ENCODE measurements around the gene C2orf92. TPM values are rescaled to one million over a fixed set of nuclear protein-coding genes. Genes with fewer than 3 reads are reported as not detected.

The C2orf92 gene
- polyA plus RNA-seq, 3 donors from 2014 or later, result 0.37 TPM; not detected in 2

- Mint-ChIP-seq H3K9me3 (no peaks in the 10 kb centered on the region), H3K27ac (peak overlapping the region; percentile 78 to 92 (median 90)), H3K4me1 (peaks cover 93 to 96% of the 10 kb centered on the region in 2 donors), H3K4me3 (peak overlapping the region; percentile 19 to 65 (median 51)), H3K27me3 (ENCODE audit: low read depth in 3 of 3) (peaks cover 4 to 16% (median 13%) of the 10 kb centered on the region in 3 donors), H3K36me3 (peaks cover 45 to 66% (median 58%) of the 10 kb centered on the region in 3 donors)
- DNase-seq, result no peak
Measured at GRCh38 chr2:97724946-97725688, 55.6 kb downstream of the C2orf92 start.

GRCh38 chr2:97726261-97727064, 57.0 kb downstream of the C2orf92 start:
- Mint-ChIP-seq H3K36me3 (peaks cover 40 to 66% (median 48%) of the 10 kb centered on the region in 3 donors), H3K27me3 (ENCODE audit: low read depth in 3 of 3) (peaks cover 2 to 9% (median 5%) of the 10 kb centered on the region in 3 donors), H3K4me1 (peaks cover 92 to 95% of the 10 kb centered on the region in 2 donors), H3K27ac (peak overlapping the region; percentile 88 to 98 (median 92)), H3K4me3 (peak overlapping the region; percentile 48 to 71 (median 62)), H3K9me3 (peaks cover 0 to 2% (median 0%) of the 10 kb centered on the region in 6 donors)
- DNase-seq, result no peak

- no peak for DNase-seq
- Mint-ChIP-seq H3K27ac (peak overlapping the region; percentile 84 to 98 (median 90)), H3K4me1 (peaks cover 96% of the 10 kb centered on the region in 2 donors), H3K36me3 (peaks cover 45 to 75% (median 47%) of the 10 kb centered on the region in 3 donors), H3K4me3 (peak overlapping the region; percentile 62 to 71 (median 69)), H3K27me3 (ENCODE audit: low read depth in 3 of 3) (peaks cover 2 to 9% (median 4%) of the 10 kb centered on the region in 3 donors), H3K9me3 (peaks cover 0 to 2% (median 0%) of the 10 kb centered on the region in 6 donors)
Measured at GRCh38 chr2:97727296-97727695, 57.8 kb downstream of the C2orf92 start.

- DNase-seq, result peak; percentile 35 to 61 (median 53)
Measured at GRCh38 chr2:97728091-97728731, 58.7 kb downstream of the C2orf92 start.

GRCh38 chr2:97730245-97730644, 60.7 kb downstream of the C2orf92 start:
- Mint-ChIP-seq H3K27ac (peak overlapping the region; percentile 69 to 92 (median 80)), H3K4me3 (peak overlapping the region; percentile 9 to 38 (median 36)), H3K36me3 (peaks cover 34 to 65% (median 44%) of the 10 kb centered on the region in 3 donors), H3K4me1 (peaks cover 82 to 85% of the 10 kb centered on the region in 2 donors), H3K9me3 (peaks cover 0 to 2% (median 0%) of the 10 kb centered on the region in 6 donors), H3K27me3 (ENCODE audit: low read depth in 3 of 3) (peaks cover 2 to 12% (median 5%) of the 10 kb centered on the region in 3 donors)
- DNase-seq, result no peak

More at GRCh38 chr2:97728091-97728731, 58.7 kb downstream of the C2orf92 start:
- H3K4me3 Mint-ChIP-seq, result peak overlapping the region; percentile 62 to 71 (median 69)
- peaks cover 0 to 2% (median 0%) of the 10 kb centered on the region in 6 donors for H3K9me3 Mint-ChIP-seq
- peak overlapping the region; percentile 84 to 98 (median 90) for H3K27ac Mint-ChIP-seq
- H3K4me1 Mint-ChIP-seq, result peaks cover 93 to 94% of the 10 kb centered on the region in 2 donors
- H3K27me3 Mint-ChIP-seq (ENCODE audit: low read depth in 3 of 3), result peaks cover 2 to 7% (median 3%) of the 10 kb centered on the region in 3 donors
- peaks cover 38 to 68% (median 40%) of the 10 kb centered on the region in 3 donors for H3K36me3 Mint-ChIP-seq

- Mint-ChIP-seq H3K27ac (peak overlapping the region; percentile 52 to 94 (median 91)), H3K27me3 (ENCODE audit: low read depth in 3 of 3) (peaks cover 0 to 8% (median 5%) of the 10 kb centered on the region in 3 donors), H3K36me3 (peaks cover 31 to 59% (median 37%) of the 10 kb centered on the region in 3 donors), H3K9me3 (peaks cover 0 to 2% (median 0%) of the 10 kb centered on the region in 6 donors), H3K4me1 (peaks cover 75 to 77% of the 10 kb centered on the region in 2 donors), H3K4me3 (peak overlapping the region; percentile 7 to 70 (median 63))
- DNase-seq, result no peak
Measured at GRCh38 chr2:97731274-97732020, 61.9 kb downstream of the C2orf92 start.

GRCh38 chr2:97732436-97733340, 63.2 kb downstream of the C2orf92 start:
- DNase-seq, result no peak
- H3K27ac Mint-ChIP-seq, result peak overlapping the region; percentile 17 to 94 (median 88)
- peaks cover 0 to 13% (median 5%) of the 10 kb centered on the region in 3 donors for H3K27me3 Mint-ChIP-seq (ENCODE audit: low read depth in 3 of 3)
- peaks cover 65 to 73% of the 10 kb centered on the region in 2 donors for H3K4me1 Mint-ChIP-seq
- peak overlapping the region in 2 of 5 donors; percentile 29 to 57 for H3K4me3 Mint-ChIP-seq
- H3K36me3 Mint-ChIP-seq, result peaks cover 27 to 59% (median 29%) of the 10 kb centered on the region in 3 donors
- peaks cover 0 to 2% (median 0%) of the 10 kb centered on the region in 6 donors for H3K9me3 Mint-ChIP-seq

- DNase-seq, result peak in 1 of 3 donors; percentile 28
- H3K4me3 Mint-ChIP-seq, result peak overlapping the region in 3 of 5 donors; percentile 27 to 36 (median 32)
- H3K9me3 Mint-ChIP-seq, result peaks cover 0 to 2% (median 0%) of the 10 kb centered on the region in 6 donors
- H3K36me3 Mint-ChIP-seq, result peaks cover 24 to 58% (median 33%) of the 10 kb centered on the region in 3 donors
- peaks cover 3 to 16% (median 5%) of the 10 kb centered on the region in 3 donors for H3K27me3 Mint-ChIP-seq (ENCODE audit: low read depth in 3 of 3)
- peak overlapping the region; percentile 72 to 88 (median 82) for H3K27ac Mint-ChIP-seq
- peaks cover 62 to 71% of the 10 kb centered on the region in 2 donors for H3K4me1 Mint-ChIP-seq
Measured at GRCh38 chr2:97733341-97734035, 64.0 kb downstream of the C2orf92 start.

GRCh38 chr2:97734061-97735051, 64.8 kb downstream of the C2orf92 start:
- Mint-ChIP-seq H3K9me3 (peaks cover 0 to 2% (median 0%) of the 10 kb centered on the region in 6 donors), H3K4me3 (peak overlapping the region in 2 of 5 donors; percentile 32 to 36), H3K4me1 (peaks cover 61 to 70% of the 10 kb centered on the region in 2 donors), H3K36me3 (peaks cover 24 to 58% (median 33%) of the 10 kb centered on the region in 3 donors), H3K27ac (peak overlapping the region; percentile 72 to 88 (median 82)), H3K27me3 (ENCODE audit: low read depth in 3 of 3) (peaks cover 5 to 23% (median 6%) of the 10 kb centered on the region in 3 donors)
- no peak for DNase-seq

- H3K27me3 Mint-ChIP-seq (ENCODE audit: low read depth in 3 of 3), result peaks cover 5 to 23% (median 10%) of the 10 kb centered on the region in 3 donors
- H3K27ac Mint-ChIP-seq, result no peak overlapping the region
- peaks cover 57 to 64% of the 10 kb centered on the region in 2 donors for H3K4me1 Mint-ChIP-seq
- H3K9me3 Mint-ChIP-seq, result peaks cover 0 to 2% (median 0%) of the 10 kb centered on the region in 6 donors
- H3K4me3 Mint-ChIP-seq, result no peak overlapping the region
- DNase-seq, result no peak
- H3K36me3 Mint-ChIP-seq, result peaks cover 24 to 52% (median 33%) of the 10 kb centered on the region in 3 donors
Measured at GRCh38 chr2:97735161-97735561, 65.6 kb downstream of the C2orf92 start.
